ENCODE measurements around the gene DCST2.

DCST2 gene

GRCh38 chr1:154992721-154993571, 40.6 kb downstream of the DCST2 start:
- WGBS, 2 donors (ENCODE audit: extremely low coverage in 2 of 2, insufficient read length in 2 of 2, insufficient replicate concordance in 1 of 2) = no CpG with 5 or more reads among the region's 14 CpGs
- Histone ChIP-seq H4K8ac (ENCODE audit: low read depth, low read length) (no peak overlapping the region), H2AK5ac (ENCODE audit: low read depth, low read length) (peak overlapping the region; percentile 1), H3K9me3 (replicated peaks in 1 of 2; ENCODE audit: control insufficient read depth in 2 of 2, insufficient read depth in 1 of 2, low read depth in 1 of 2, low read length in 2 of 2) (no peaks in the 10 kb centered on the region), H3K4me2 (ENCODE audit: insufficient read depth, low read length, poor library complexity, severe bottlenecking) (no peak overlapping the region), H3K4me1 (ENCODE audit: control insufficient read depth in 2 of 2, insufficient read depth in 1 of 2, low read depth in 1 of 2, low read length in 2 of 2) (peaks cover 6% of the 10 kb centered on the region in 2 donors), H2BK12ac (ENCODE audit: low read length) (no peak overlapping the region), H2BK15ac (ENCODE audit: low read length) (no peak overlapping the region), H3K4ac (ENCODE audit: low read length) (no peak overlapping the region), H3K23ac (ENCODE audit: low read depth, low read length, poor library complexity) (no peak overlapping the region), H2BK120ac (ENCODE audit: low read depth, low read length) (no peak overlapping the region), H4K91ac (ENCODE audit: low read depth, low read length, poor library complexity) (no peak overlapping the region), H3K9ac (ENCODE audit: low read depth, low read length, poor library complexity) (no peak overlapping the region), H3K14ac (ENCODE audit: low read length) (no peak overlapping the region), H2BK5ac (ENCODE audit: low read length) (no peak overlapping the region), H3K4me3 (ENCODE audit: low read length in 2 of 2) (no peak overlapping the region), H3K36me3 (replicated peaks in 1 of 2; ENCODE audit: control insufficient read depth in 2 of 2, insufficient read depth in 2 of 2, low read length in 2 of 2) (peaks cover 31 to 47% of the 10 kb centered on the region in 2 donors), H3K79me1 (ENCODE audit: low read depth, low read length) (peaks cover 5% of the 10 kb centered on the region), H2AFZ (ENCODE audit: low read length) (no peak overlapping the region), H3K18ac (ENCODE audit: low read length) (peak overlapping the region; percentile 1), H3K27me3 (ENCODE audit: control insufficient read depth in 3 of 3, insufficient read depth in 3 of 3, low read depth in 1 of 3, low read length in 3 of 3) (peaks cover 0 to 2% (median 0%) of the 10 kb centered on the region in 3 experiments), H3K27ac (replicated peaks; ENCODE audit: low read length) (peak overlapping the region; percentile 6)
- DNase-seq (ENCODE audit: low spot score) = no peak

- no CpG with 5 or more reads among the region's 8 CpGs for WGBS, 2 donors (ENCODE audit: extremely low coverage in 2 of 2, insufficient read length in 2 of 2, insufficient replicate concordance in 1 of 2)
- H2BK5ac ChIP-seq (ENCODE audit: low read length) = peak overlapping the region; percentile 29
- H3K4me1 ChIP-seq (ENCODE audit: control insufficient read depth in 2 of 2, insufficient read depth in 1 of 2, low read depth in 1 of 2, low read length in 2 of 2) = peaks cover 6% of the 10 kb centered on the region in 2 donors
- H3K4me2 ChIP-seq (ENCODE audit: insufficient read depth, low read length, poor library complexity, severe bottlenecking) = no peak overlapping the region
- no peak overlapping the region for H3K9ac ChIP-seq (ENCODE audit: low read depth, low read length, poor library complexity)
- peaks cover 5% of the 10 kb centered on the region for H3K79me1 ChIP-seq (ENCODE audit: low read depth, low read length)
- H3K9me3 ChIP-seq (replicated peaks in 1 of 2; ENCODE audit: control insufficient read depth in 2 of 2, insufficient read depth in 1 of 2, low read depth in 1 of 2, low read length in 2 of 2) = no peaks in the 10 kb centered on the region
- H3K23ac ChIP-seq (ENCODE audit: low read depth, low read length, poor library complexity) = no peak overlapping the region
- H3K27me3 ChIP-seq (ENCODE audit: control insufficient read depth in 3 of 3, insufficient read depth in 3 of 3, low read depth in 1 of 3, low read length in 3 of 3) = no peaks in the 10 kb centered on the region
- no peak overlapping the region for H2AK5ac ChIP-seq (ENCODE audit: low read depth, low read length)
- H2BK15ac ChIP-seq (ENCODE audit: low read length) = no peak overlapping the region
- H3K4me3 ChIP-seq (ENCODE audit: low read length in 2 of 2) = peak overlapping the region in 1 of 2 donors; percentile 4
- no peak overlapping the region for H4K91ac ChIP-seq (ENCODE audit: low read depth, low read length, poor library complexity)
- H3K4ac ChIP-seq (ENCODE audit: low read length) = no peak overlapping the region
- DNase-seq (ENCODE audit: low spot score) = no peak
- no peak overlapping the region for H3K27ac ChIP-seq (replicated peaks; ENCODE audit: low read length)
- peaks cover 38 to 66% of the 10 kb centered on the region in 2 donors for H3K36me3 ChIP-seq (replicated peaks in 1 of 2; ENCODE audit: control insufficient read depth in 2 of 2, insufficient read depth in 2 of 2, low read length in 2 of 2)
- H2BK12ac ChIP-seq (ENCODE audit: low read length) = no peak overlapping the region
- no peak overlapping the region for H3K14ac ChIP-seq (ENCODE audit: low read length)
- H3K18ac ChIP-seq (ENCODE audit: low read length) = no peak overlapping the region
- no peak overlapping the region for H2AFZ ChIP-seq (ENCODE audit: low read length)
- no peak overlapping the region for H4K8ac ChIP-seq (ENCODE audit: low read depth, low read length)
- no peak overlapping the region for H2BK120ac ChIP-seq (ENCODE audit: low read depth, low read length)
Measured at GRCh38 chr1:154990276-154990675, 43.3 kb downstream of the DCST2 start.

GRCh38 chr1:154989195-154989860, 44.3 kb downstream of the DCST2 start:
- Histone ChIP-seq H3K9ac (ENCODE audit: low read depth, low read length, poor library complexity) (no peak overlapping the region), H3K9me3 (replicated peaks in 1 of 2; ENCODE audit: control insufficient read depth in 2 of 2, insufficient read depth in 1 of 2, low read depth in 1 of 2, low read length in 2 of 2) (no peaks in the 10 kb centered on the region), H3K4ac (ENCODE audit: low read length) (no peak overlapping the region), H2BK120ac (ENCODE audit: low read depth, low read length) (no peak overlapping the region), H2AFZ (ENCODE audit: low read length) (no peak overlapping the region), H2AK5ac (ENCODE audit: low read depth, low read length) (no peak overlapping the region), H2BK12ac (ENCODE audit: low read length) (no peak overlapping the region), H4K8ac (ENCODE audit: low read depth, low read length) (no peak overlapping the region), H3K79me1 (ENCODE audit: low read depth, low read length) (peaks cover 7% of the 10 kb centered on the region), H3K27me3 (ENCODE audit: control insufficient read depth in 3 of 3, insufficient read depth in 3 of 3, low read depth in 1 of 3, low read length in 3 of 3) (no peaks in the 10 kb centered on the region), H3K36me3 (replicated peaks in 1 of 2; ENCODE audit: control insufficient read depth in 2 of 2, insufficient read depth in 2 of 2, low read length in 2 of 2) (peaks cover 38 to 73% of the 10 kb centered on the region in 2 donors), H3K4me3 (ENCODE audit: low read length in 2 of 2) (no peak overlapping the region), H3K4me1 (ENCODE audit: control insufficient read depth in 2 of 2, insufficient read depth in 1 of 2, low read depth in 1 of 2, low read length in 2 of 2) (peaks cover 6% of the 10 kb centered on the region in 2 donors), H3K23ac (ENCODE audit: low read depth, low read length, poor library complexity) (no peak overlapping the region), H3K14ac (ENCODE audit: low read length) (no peak overlapping the region), H2BK15ac (ENCODE audit: low read length) (no peak overlapping the region), H4K91ac (ENCODE audit: low read depth, low read length, poor library complexity) (no peak overlapping the region), H2BK5ac (ENCODE audit: low read length) (no peak overlapping the region), H3K18ac (ENCODE audit: low read length) (no peak overlapping the region), H3K27ac (replicated peaks; ENCODE audit: low read length) (no peak overlapping the region), H3K4me2 (ENCODE audit: insufficient read depth, low read length, poor library complexity, severe bottlenecking) (no peak overlapping the region)
- no peak for DNase-seq (ENCODE audit: low spot score)
- WGBS, 2 donors (ENCODE audit: extremely low coverage in 2 of 2, insufficient read length in 2 of 2, insufficient replicate concordance in 1 of 2) = no CpG with 5 or more reads among the region's 3 CpGs

All from neuronal stem cell (in vitro differentiated cells).